ENCODE data around the gene KLF4. TPM values are rescaled to one million over a fixed set of nuclear protein-coding genes. Genes with fewer than 3 reads are reported as not detected.

KLF4 gene
- total and polyA plus RNA-seq, 5 donors from 2014 or later, result 0.11 to 4.0 TPM; not detected in 3

DNA sequence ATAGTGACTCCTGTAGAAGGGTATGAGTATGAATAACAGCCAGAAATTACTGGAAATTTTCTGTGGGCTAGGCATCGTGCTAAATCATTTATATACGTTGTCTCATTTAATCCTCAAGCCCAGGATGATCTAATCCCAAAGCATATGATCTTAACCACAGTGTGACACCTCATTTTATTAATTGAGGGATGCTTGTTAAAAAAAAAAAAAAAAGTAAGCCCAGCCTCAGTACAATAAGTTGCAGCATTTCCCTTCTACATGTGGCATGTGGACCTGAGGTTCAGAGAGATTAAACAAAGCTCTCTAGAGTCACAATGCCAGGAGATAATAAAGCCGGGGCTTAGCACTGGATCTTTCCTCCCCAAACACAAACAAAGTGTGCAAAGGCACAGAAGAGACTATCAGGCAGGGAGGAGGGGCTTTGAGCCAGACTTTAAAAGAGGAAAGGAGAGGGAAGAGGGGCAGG is 49.5 kb downstream of the KLF4 start:
- Histone ChIP-seq H3K4me1 (ENCODE audit: control insufficient read depth, insufficient read depth, low read length, poor library complexity, severe bottlenecking) (no peaks in the 10 kb centered on the region), H3K36me3 (ENCODE audit: control insufficient read depth, insufficient read depth, low read length) (no peaks in the 10 kb centered on the region), H3K27ac (ENCODE audit: insufficient read depth, low read length, poor library complexity, severe bottlenecking) (no peak overlapping the region), H3K9me3 (ENCODE audit: control insufficient read depth in 2 of 2, low read length in 2 of 2) (no peaks in the 10 kb centered on the region), H3K27me3 (ENCODE audit: control insufficient read depth, insufficient read depth, low read length) (no peaks in the 10 kb centered on the region), H3K4me3 (ENCODE audit: low read depth, low read length) (no peak overlapping the region)
- no peaks in the 10 kb centered on the region for H3K36me3 Mint-ChIP-seq
- H3K9me3 Mint-ChIP-seq, result peaks cover 0 to 2% (median 0%) of the 10 kb centered on the region in 7 donors
- DNase-seq (no peak), ATAC-seq (ENCODE audit: low read depth in 2 of 2) (no peak)
- H3K4me3 Mint-ChIP-seq, result no peak overlapping the region
- H3K4me1 Mint-ChIP-seq, result no peaks in the 10 kb centered on the region
- H3K27me3 Mint-ChIP-seq, result no peaks in the 10 kb centered on the region
- no peak overlapping the region for H3K27ac Mint-ChIP-seq

DNA sequence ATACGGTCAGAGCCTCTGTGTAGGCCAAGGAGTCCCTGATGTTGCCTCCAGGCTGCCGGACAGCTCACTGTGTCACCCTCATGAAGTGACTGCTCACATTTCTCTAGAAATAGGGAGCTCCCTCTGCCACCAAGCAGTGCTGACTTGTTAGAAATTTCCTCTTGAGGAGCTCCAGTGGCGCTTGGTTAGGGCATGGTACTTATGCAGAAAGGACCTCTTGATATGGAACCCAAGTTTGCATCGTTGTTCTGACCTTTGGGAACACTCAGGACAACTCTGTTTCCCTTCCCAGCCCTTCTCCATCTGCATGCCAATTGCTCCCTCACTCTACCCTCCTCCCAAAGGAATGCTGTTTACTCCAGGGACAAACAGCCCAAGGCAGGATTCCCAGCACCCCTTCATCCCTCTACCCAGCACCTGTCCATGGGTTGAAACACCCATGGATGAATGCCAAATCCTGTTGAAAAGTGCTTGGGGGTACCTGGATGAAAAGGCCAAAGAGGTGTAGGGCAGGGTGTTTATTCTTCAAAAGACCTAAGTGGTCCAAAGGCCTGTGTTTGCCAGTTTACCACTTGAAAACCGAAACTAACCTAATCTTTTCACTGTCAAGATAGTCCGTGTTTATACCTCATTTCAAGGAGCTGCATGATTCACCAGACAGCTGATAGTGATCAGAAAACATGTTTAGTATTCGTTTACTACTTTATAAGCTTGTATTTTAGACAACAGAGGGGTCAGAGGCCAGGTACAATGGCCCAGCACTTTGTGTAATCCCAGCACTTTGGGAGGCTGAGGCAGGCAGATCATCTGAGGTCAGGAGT is 51.1 kb downstream of the KLF4 start:
- DNase-seq (no peak), ATAC-seq (ENCODE audit: low read depth in 2 of 2) (no peak)
- no peak overlapping the region for H3K27ac ChIP-seq (ENCODE audit: insufficient read depth, low read length, poor library complexity, severe bottlenecking)
- H3K4me3 ChIP-seq (ENCODE audit: low read depth, low read length), result no peak overlapping the region
- H3K4me3 Mint-ChIP-seq, result no peak overlapping the region
- H3K9me3 Mint-ChIP-seq, result no peaks in the 10 kb centered on the region
- no peaks in the 10 kb centered on the region for H3K4me1 Mint-ChIP-seq
- H3K36me3 Mint-ChIP-seq, result no peaks in the 10 kb centered on the region
- H3K27me3 Mint-ChIP-seq, result no peaks in the 10 kb centered on the region
- H3K27ac Mint-ChIP-seq, result peak overlapping the region in 1 of 3 donors; percentile 41
- no peaks in the 10 kb centered on the region for H3K27me3 ChIP-seq (ENCODE audit: control insufficient read depth, insufficient read depth, low read length)
- H3K9me3 ChIP-seq (ENCODE audit: control insufficient read depth in 2 of 2, low read length in 2 of 2), result no peaks in the 10 kb centered on the region
- no peaks in the 10 kb centered on the region for H3K4me1 ChIP-seq (ENCODE audit: control insufficient read depth, insufficient read depth, low read length, poor library complexity, severe bottlenecking)
- no peaks in the 10 kb centered on the region for H3K36me3 ChIP-seq (ENCODE audit: control insufficient read depth, insufficient read depth, low read length)

DNA sequence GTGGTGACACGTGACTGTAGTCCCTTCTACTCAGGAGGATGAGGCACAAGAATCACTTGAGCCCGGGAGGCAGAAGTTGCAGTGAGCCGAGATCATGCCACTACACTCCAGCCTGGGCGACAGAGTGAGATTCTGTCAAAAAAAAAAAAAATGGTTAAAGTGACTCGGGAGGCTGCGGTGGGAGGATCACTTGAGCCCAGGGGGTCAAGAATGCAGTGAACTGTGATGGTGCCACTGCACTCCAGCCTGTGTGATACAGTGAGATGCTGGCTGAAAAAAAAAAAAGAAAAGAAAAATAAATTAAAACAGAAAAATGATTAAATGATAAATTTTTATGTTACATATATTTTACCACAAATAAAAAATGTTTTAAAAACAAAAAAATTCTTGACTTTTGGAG is 51.9 kb downstream of the KLF4 start:
- Mint-ChIP-seq H3K27me3 (no peaks in the 10 kb centered on the region), H3K36me3 (no peaks in the 10 kb centered on the region), H3K4me3 (no peak overlapping the region), H3K9me3 (no peaks in the 10 kb centered on the region), H3K4me1 (no peaks in the 10 kb centered on the region), H3K27ac (no peak overlapping the region)
- ATAC-seq (ENCODE audit: low read depth in 2 of 2) (no peak), DNase-seq (no peak)
- no peaks in the 10 kb centered on the region for H3K9me3 ChIP-seq (ENCODE audit: control insufficient read depth in 2 of 2, low read length in 2 of 2)
- no peak overlapping the region for H3K27ac ChIP-seq (ENCODE audit: insufficient read depth, low read length, poor library complexity, severe bottlenecking)
- no peaks in the 10 kb centered on the region for H3K4me1 ChIP-seq (ENCODE audit: control insufficient read depth, insufficient read depth, low read length, poor library complexity, severe bottlenecking)
- H3K36me3 ChIP-seq (ENCODE audit: control insufficient read depth, insufficient read depth, low read length), result no peaks in the 10 kb centered on the region
- no peak overlapping the region for H3K4me3 ChIP-seq (ENCODE audit: low read depth, low read length)
- H3K27me3 ChIP-seq (ENCODE audit: control insufficient read depth, insufficient read depth, low read length), result no peaks in the 10 kb centered on the region

DNA sequence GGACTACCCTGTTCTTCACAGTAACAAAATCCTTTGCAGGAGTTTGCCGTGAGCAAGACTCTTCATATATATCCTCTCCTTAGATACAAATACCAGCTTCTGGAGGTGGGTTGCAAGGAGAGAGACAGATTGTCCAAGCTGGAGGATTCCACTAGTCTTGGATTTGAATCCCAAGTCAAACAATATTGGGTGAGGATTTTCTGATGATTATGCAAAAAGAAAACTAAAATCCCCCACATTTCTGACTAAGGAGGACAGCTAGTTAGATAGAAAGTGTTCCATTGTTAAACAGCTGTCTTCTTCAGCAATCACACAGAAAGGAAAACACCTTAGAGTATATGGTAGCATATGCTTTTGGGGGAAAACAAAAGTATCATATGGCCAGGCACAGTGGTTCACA is 54.2 kb downstream of the KLF4 start:
- no peaks in the 10 kb centered on the region for H3K9me3 ChIP-seq (ENCODE audit: control insufficient read depth in 2 of 2, low read length in 2 of 2)
- no peaks in the 10 kb centered on the region for H3K36me3 ChIP-seq (ENCODE audit: control insufficient read depth, insufficient read depth, low read length)
- H3K4me1 Mint-ChIP-seq, result no peaks in the 10 kb centered on the region
- no peaks in the 10 kb centered on the region for H3K27me3 Mint-ChIP-seq
- no peak overlapping the region for H3K27ac Mint-ChIP-seq
- no peak overlapping the region for H3K27ac ChIP-seq (ENCODE audit: insufficient read depth, low read length, poor library complexity, severe bottlenecking)
- no peak for DNase-seq
- peaks cover 0 to 2% (median 0%) of the 10 kb centered on the region in 7 donors for H3K9me3 Mint-ChIP-seq
- H3K4me1 ChIP-seq (ENCODE audit: control insufficient read depth, insufficient read depth, low read length, poor library complexity, severe bottlenecking), result no peaks in the 10 kb centered on the region
- no peak overlapping the region for H3K4me3 Mint-ChIP-seq
- no peak for ATAC-seq (ENCODE audit: low read depth in 2 of 2)
- no peaks in the 10 kb centered on the region for H3K36me3 Mint-ChIP-seq
- no peaks in the 10 kb centered on the region for H3K27me3 ChIP-seq (ENCODE audit: control insufficient read depth, insufficient read depth, low read length)
- H3K4me3 ChIP-seq (ENCODE audit: low read depth, low read length), result no peak overlapping the region

Other genes starting within 250 kb of the KLF4 start
- gene RAD23B, start 206.5 kb downstream of the KLF4 start, total RNA-seq, result 65.4 TPM
- gene RAD23B, start 206.5 kb downstream of the KLF4 start, polyA plus RNA-seq, result 10 to 100 TPM in 3 of 4 donors, 1 to 10 TPM in 1; 8.9 to 25.2 (median 15.1) TPM

Data from CD4-positive, CD25-positive, alpha-beta regulatory T cell (primary cell).